Neuron (in vitro differentiated cells): ENCODE measurements around the gene FOXM1.

Experiments used
- H2AFZ ChIP-seq: one replicate; pipeline ENCODE4 v1.6.1; 2013; ENCODE audit warnings: low read depth, mild to moderate bottlenecking, inconsistent platforms, low read length, moderate library complexity
- H3K27me3 ChIP-seq: one replicate; pipeline ENCODE4 v1.6.1; 2013; ENCODE audit warnings: low read length; ENCODE audit not compliant: insufficient read depth
- H3K36me3 ChIP-seq: one replicate; pipeline ENCODE4 v1.6.1; 2013; ENCODE audit warnings: low read length; ENCODE audit not compliant: insufficient read depth
- H3K4me1 ChIP-seq: one replicate; pipeline ENCODE4 v1.6.1; 2013; ENCODE audit warnings: low read length; ENCODE audit not compliant: insufficient read depth
- H3K4me3 ChIP-seq: 2 replicates; pipeline ENCODE4 v1.5.1; 2013; ENCODE audit warnings: mild to moderate bottlenecking, low read length, moderate library complexity
- H3K9me3 ChIP-seq: one replicate; pipeline ENCODE4 v1.6.1; 2013; ENCODE audit warnings: low read length

FOXM1 gene

GRCh38 chr12:2844786-2845185 lies 32.2 kb downstream of the FOXM1 start:
- H3K9me3 ChIP-seq: no peaks in the 10 kb centered on the region
- no peak overlapping the region for H2AFZ ChIP-seq
- no peak overlapping the region for H3K4me3 ChIP-seq
- H3K4me1 ChIP-seq: peaks cover 24% of the 10 kb centered on the region
- no peaks in the 10 kb centered on the region for H3K36me3 ChIP-seq
- H3K27me3 ChIP-seq: no peaks in the 10 kb centered on the region

- H2AFZ ChIP-seq: no peak overlapping the region
- H3K36me3 ChIP-seq: no peaks in the 10 kb centered on the region
- H3K27me3 ChIP-seq: no peaks in the 10 kb centered on the region
Measured at GRCh38 chr12:2842948-2843347, 34.0 kb downstream of the FOXM1 start.

GRCh38 chr12:2841056-2841650 lies 35.8 kb downstream of the FOXM1 start:
- no peak overlapping the region for H3K4me3 ChIP-seq
- H3K9me3 ChIP-seq: no peaks in the 10 kb centered on the region
- peaks cover 8% of the 10 kb centered on the region for H3K4me1 ChIP-seq
- H3K36me3 ChIP-seq: no peaks in the 10 kb centered on the region
- no peaks in the 10 kb centered on the region for H3K27me3 ChIP-seq
- no peak overlapping the region for H2AFZ ChIP-seq

More at GRCh38 chr12:2842948-2843347, 34.0 kb downstream of the FOXM1 start:
- Histone ChIP-seq H3K4me1 (peaks cover 8% of the 10 kb centered on the region), H3K9me3 (no peaks in the 10 kb centered on the region), H3K4me3 (no peak overlapping the region)

GRCh38 chr12:2836574-2836973 lies 40.4 kb downstream of the FOXM1 start:
- no peak overlapping the region for H2AFZ ChIP-seq
- H3K36me3 ChIP-seq: peaks cover 4% of the 10 kb centered on the region
- no peaks in the 10 kb centered on the region for H3K9me3 ChIP-seq
- H3K4me3 ChIP-seq: no peak overlapping the region
- no peaks in the 10 kb centered on the region for H3K27me3 ChIP-seq
- H3K4me1 ChIP-seq: peaks cover 8% of the 10 kb centered on the region

- Histone ChIP-seq H2AFZ (no peak overlapping the region), H3K4me1 (peaks cover 8% of the 10 kb centered on the region), H3K4me3 (no peak overlapping the region), H3K36me3 (peaks cover 4% of the 10 kb centered on the region), H3K27me3 (no peaks in the 10 kb centered on the region), H3K9me3 (no peaks in the 10 kb centered on the region)
Measured at GRCh38 chr12:2835691-2836403, 41.1 kb downstream of the FOXM1 start.

- peaks cover 11% of the 10 kb centered on the region for H3K36me3 ChIP-seq
- no peaks in the 10 kb centered on the region for H3K27me3 ChIP-seq
- H3K4me3 ChIP-seq: no peak within 1 kb of the TSS
- no peak within 1 kb of the TSS for H2AFZ ChIP-seq
- H3K4me1 ChIP-seq: peaks cover 8% of the 10 kb centered on the region
- no peaks in the 10 kb centered on the region for H3K9me3 ChIP-seq
Measured at GRCh38 chr12:2834581-2835491, 42.1 kb downstream of the FOXM1 start, which contains the start of gene NRIP2. Gene NRIP2 (minus strand): TSS chr12:2835035. CDS start chr12:2834983, 52 bp downstream.

- Histone ChIP-seq H3K27me3 (no peaks in the 10 kb centered on the region), H3K9me3 (no peaks in the 10 kb centered on the region), H3K36me3 (peaks cover 11% of the 10 kb centered on the region), H3K4me3 (no peak overlapping the region), H2AFZ (no peak overlapping the region), H3K4me1 (peaks cover 8% of the 10 kb centered on the region)
Measured at GRCh38 chr12:2833810-2834209, 43.2 kb downstream of the FOXM1 start.

GRCh38 chr12:2833327-2833726 lies 43.6 kb downstream of the FOXM1 start:
- no peak overlapping the region for H3K4me3 ChIP-seq
- H3K27me3 ChIP-seq: no peaks in the 10 kb centered on the region
- H3K9me3 ChIP-seq: no peaks in the 10 kb centered on the region
- no peak overlapping the region for H2AFZ ChIP-seq
- peaks cover 12% of the 10 kb centered on the region for H3K36me3 ChIP-seq
- peaks cover 8% of the 10 kb centered on the region for H3K4me1 ChIP-seq

GRCh38 chr12:2832550-2833127 lies 44.3 kb downstream of the FOXM1 start:
- peaks cover 8% of the 10 kb centered on the region for H3K4me1 ChIP-seq
- H3K4me3 ChIP-seq: no peak overlapping the region
- H3K27me3 ChIP-seq: no peaks in the 10 kb centered on the region
- H3K36me3 ChIP-seq: peaks cover 19% of the 10 kb centered on the region
- no peaks in the 10 kb centered on the region for H3K9me3 ChIP-seq
- H2AFZ ChIP-seq: no peak overlapping the region

GRCh38 chr12:2829275-2829674 lies 47.7 kb downstream of the FOXM1 start:
- Histone ChIP-seq H3K4me1 (peaks cover 27% of the 10 kb centered on the region), H2AFZ (no peak overlapping the region), H3K36me3 (peaks cover 36% of the 10 kb centered on the region), H3K9me3 (no peaks in the 10 kb centered on the region), H3K27me3 (no peaks in the 10 kb centered on the region), H3K4me3 (no peak overlapping the region)

- Histone ChIP-seq H3K36me3 (peaks cover 55% of the 10 kb centered on the region), H3K9me3 (no peaks in the 10 kb centered on the region), H3K4me3 (no peak overlapping the region), H2AFZ (no peak overlapping the region), H3K27me3 (no peaks in the 10 kb centered on the region), H3K4me1 (peaks cover 44% of the 10 kb centered on the region)
Measured at GRCh38 chr12:2826721-2827515, 50.1 kb downstream of the FOXM1 start.

- no peaks in the 10 kb centered on the region for H3K9me3 ChIP-seq
- H3K4me3 ChIP-seq: no peak overlapping the region
Measured at GRCh38 chr12:2826036-2826435, 50.9 kb downstream of the FOXM1 start.

More at GRCh38 chr12:2826036-2826435, 50.9 kb downstream of the FOXM1 start:
- Histone ChIP-seq H2AFZ (no peak overlapping the region), H3K4me1 (peaks cover 44% of the 10 kb centered on the region), H3K27me3 (no peaks in the 10 kb centered on the region), H3K36me3 (peaks cover 63% of the 10 kb centered on the region)
